NB4 (cell line): Measurements from ENCODE around the gene PCBD1.

Experiments
- MAX ChIP-seq: IDR thresholded peaks from 2 replicates; pipeline ENCODE4 v1.6.1; 2011; ENCODE audit warnings: low read depth, low read length
- MYC ChIP-seq: IDR thresholded peaks from 2 replicates; pipeline ENCODE4 v1.6.1; 2011; ENCODE audit warnings: low read depth, low read length
- POLR2A ChIP-seq: IDR thresholded peaks from 2 replicates; pipeline ENCODE4 v1.6.1; 2011; ENCODE audit warnings: mild to moderate bottlenecking; ENCODE audit not compliant: insufficient read length; ENCODE audit errors: extremely low read depth
- TF ChIP-seq, protein P1 (sequence below): IDR thresholded peaks from one replicate; pipeline ENCODE4 v1.5.1; 2012; ENCODE audit warnings: low read depth, low read length

- TF ChIP-seq, protein P1, sequence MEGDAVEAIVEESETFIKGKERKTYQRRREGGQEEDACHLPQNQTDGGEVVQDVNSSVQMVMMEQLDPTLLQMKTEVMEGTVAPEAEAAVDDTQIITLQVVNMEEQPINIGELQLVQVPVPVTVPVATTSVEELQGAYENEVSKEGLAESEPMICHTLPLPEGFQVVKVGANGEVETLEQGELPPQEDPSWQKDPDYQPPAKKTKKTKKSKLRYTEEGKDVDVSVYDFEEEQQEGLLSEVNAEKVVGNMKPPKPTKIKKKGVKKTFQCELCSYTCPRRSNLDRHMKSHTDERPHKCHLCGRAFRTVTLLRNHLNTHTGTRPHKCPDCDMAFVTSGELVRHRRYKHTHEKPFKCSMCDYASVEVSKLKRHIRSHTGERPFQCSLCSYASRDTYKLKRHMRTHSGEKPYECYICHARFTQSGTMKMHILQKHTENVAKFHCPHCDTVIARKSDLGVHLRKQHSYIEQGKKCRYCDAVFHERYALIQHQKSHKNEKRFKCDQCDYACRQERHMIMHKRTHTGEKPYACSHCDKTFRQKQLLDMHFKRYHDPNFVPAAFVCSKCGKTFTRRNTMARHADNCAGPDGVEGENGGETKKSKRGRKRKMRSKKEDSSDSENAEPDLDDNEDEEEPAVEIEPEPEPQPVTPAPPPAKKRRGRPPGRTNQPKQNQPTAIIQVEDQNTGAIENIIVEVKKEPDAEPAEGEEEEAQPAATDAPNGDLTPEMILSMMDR = no peak
- no peak for TF ChIP-seq POLR2A
- TF ChIP-seq MYC = no peak
- TF ChIP-seq MAX = no peak
Observed at GRCh38 chr10:70905071-70906021, 17.0 kb upstream of the PCBD1 start.
